Mesenchymal stem cell (in vitro differentiated cells and primary cell): ENCODE measurements around the gene HNMT. TPM values are rescaled to one million over a fixed set of nuclear protein-coding genes. Genes with fewer than 3 reads are reported as not detected.
"Not testable (repeated sequence)": the region's sequence is repeated elsewhere in the genome, so short reads cannot be mapped to it uniquely, and the experiment has no call there.

Experiments
- DNase-seq: peaks from one replicate; pipeline ENCODE4 v3.0.0-alpha.2; 2013
- H2AFZ ChIP-seq: one replicate; pipeline ENCODE4 v1.6.1; 2013; ENCODE audit warnings: low read depth, mild to moderate bottlenecking, control low read depth, inconsistent platforms, low read length, moderate library complexity
- H2AK5ac ChIP-seq: 2 replicates; pipeline ENCODE4 v1.6.1; 2013; ENCODE audit warnings: low read length, moderate library complexity, mild to moderate bottlenecking, inconsistent platforms; ENCODE audit not compliant: severe bottlenecking
- H2BK120ac ChIP-seq: one replicate; pipeline ENCODE4 v1.6.1; 2013; ENCODE audit warnings: low read depth, mild to moderate bottlenecking, inconsistent platforms, low read length, moderate library complexity
- H2BK12ac ChIP-seq, 2 experiments: one replicate each; pipeline ENCODE4 v1.6.1; 2013; ENCODE audit warnings: inconsistent platforms in 2 of 2, low read length in 2 of 2, mild to moderate bottlenecking in 2 of 2, moderate library complexity in 2 of 2, control low read depth in 1 of 2
- H2BK15ac ChIP-seq: one replicate; pipeline ENCODE4 v1.6.1; 2013; ENCODE audit warnings: mild to moderate bottlenecking, low read depth, inconsistent platforms; ENCODE audit not compliant: poor library complexity, severe bottlenecking
- H2BK5ac ChIP-seq: 2 replicates; pipeline ENCODE4 v1.6.1; 2013; ENCODE audit warnings: low read depth, mild to moderate bottlenecking, low read length, control low read depth, inconsistent platforms; ENCODE audit not compliant: poor library complexity, severe bottlenecking
- H3K14ac ChIP-seq, 2 experiments: one replicate each; pipeline ENCODE4 v1.6.1; 2013; ENCODE audit warnings: inconsistent platforms in 2 of 2, low read length in 2 of 2, control low read depth in 1 of 2, mild to moderate bottlenecking in 1 of 2, moderate library complexity in 1 of 2
- H3K18ac ChIP-seq, 2 experiments: one replicate each; pipeline ENCODE4 v1.6.1; 2013; ENCODE audit warnings: inconsistent platforms in 2 of 2, low read length in 2 of 2, control low read depth in 1 of 2, low read depth in 1 of 2, mild to moderate bottlenecking in 1 of 2
- H3K23ac ChIP-seq, 2 experiments: one replicate each; pipeline ENCODE4 v1.6.1; 2013; ENCODE audit warnings: inconsistent platforms in 2 of 2, low read length in 2 of 2, mild to moderate bottlenecking in 2 of 2, moderate library complexity in 2 of 2, control low read depth in 1 of 2
- H3K27ac ChIP-seq: 2 replicates; pipeline ENCODE4 v1.5.1; 2013; ENCODE audit warnings: mild to moderate bottlenecking, moderate library complexity, low read length, control low read depth, inconsistent platforms; ENCODE audit not compliant: poor library complexity, severe bottlenecking
- H3K27me3 ChIP-seq, 2 experiments: 2 replicates each; pipeline versions ENCODE4 v1.6.1 to v1.7.0; 2013; ENCODE audit warnings: low read length in 2 of 2, mild to moderate bottlenecking in 2 of 2, moderate library complexity in 2 of 2, control low read depth in 1 of 2, inconsistent platforms in 1 of 2; ENCODE audit not compliant: control insufficient read depth in 1 of 2, insufficient read depth in 1 of 2
- H3K36me3 ChIP-seq, 2 experiments: 2 replicates each; pipeline versions ENCODE4 v1.6.1 to v1.7.0; 2013; ENCODE audit warnings: low read length in 2 of 2, control low read depth in 1 of 2, inconsistent platforms in 1 of 2, low read depth in 1 of 2, mild to moderate bottlenecking in 1 of 2; ENCODE audit not compliant: insufficient read depth in 2 of 2, control insufficient read depth in 1 of 2
- H3K4ac ChIP-seq, 2 experiments: one replicate each; pipeline ENCODE4 v1.6.1; 2013; ENCODE audit warnings: inconsistent platforms in 2 of 2, low read length in 2 of 2, mild to moderate bottlenecking in 2 of 2, moderate library complexity in 2 of 2, control low read depth in 1 of 2, low read depth in 1 of 2
- H3K4me1 ChIP-seq: 2 replicates; pipeline ENCODE4 v1.6.1; 2013; ENCODE audit warnings: low read depth, low read length, control low read depth; ENCODE audit not compliant: control insufficient read depth, insufficient read depth
- H3K4me2 ChIP-seq: 2 replicates; pipeline ENCODE4 v1.6.1; 2013; ENCODE audit warnings: low read length, mild to moderate bottlenecking, inconsistent platforms; ENCODE audit not compliant: poor library complexity, severe bottlenecking
- H3K4me3 ChIP-seq, 2 experiments: 2 replicates each; pipeline versions ENCODE4 v1.5.1 to v1.7.0; 2013; ENCODE audit warnings: low read length in 2 of 2, mild to moderate bottlenecking in 2 of 2, control low read depth in 1 of 2, low read depth in 1 of 2; ENCODE audit not compliant: insufficient read depth in 1 of 2
- H3K79me1 ChIP-seq: replicated peaks from 2 replicates; pipeline ENCODE4 v1.6.1; 2013; ENCODE audit warnings: mild to moderate bottlenecking, control low read depth, low read length, inconsistent platforms; ENCODE audit not compliant: poor library complexity, severe bottlenecking
- H3K9ac ChIP-seq: 2 replicates; pipeline ENCODE4 v1.7.0; 2013; ENCODE audit warnings: mild to moderate bottlenecking, low read length, moderate library complexity
- H3K9me3 ChIP-seq: 2 replicates; pipeline ENCODE4 v1.7.0; 2013; ENCODE audit warnings: mild to moderate bottlenecking, low read length; ENCODE audit not compliant: control insufficient read depth
- H4K8ac ChIP-seq: one replicate; pipeline ENCODE4 v1.6.1; 2013; ENCODE audit warnings: inconsistent platforms, mild to moderate bottlenecking, low read length, moderate library complexity
- H4K91ac ChIP-seq: one replicate; pipeline ENCODE4 v1.6.1; 2013; ENCODE audit warnings: mild to moderate bottlenecking, low read length, inconsistent platforms
- WGBS: methylation state at CpG from one replicate; pipeline ENCODE4 v1.1.7; 2013; ENCODE audit warnings: mixed read lengths; 5-methylcytosine and 5-hydroxymethylcytosine counted together
- polyA plus RNA-seq, 2 experiments: library from polyadenylated mRNA; stranded (reverse); fragments of 200-250 nt; gene quantifications; one replicate each; pipeline ENCODE4 v1.2.3, GENCODE V29; 2013

Gene HNMT
- 69.7 TPM for polyA plus RNA-seq (2013, experiment 1 of 2)
- polyA plus RNA-seq (2013, experiment 2 of 2): 69.8 TPM

DNA sequence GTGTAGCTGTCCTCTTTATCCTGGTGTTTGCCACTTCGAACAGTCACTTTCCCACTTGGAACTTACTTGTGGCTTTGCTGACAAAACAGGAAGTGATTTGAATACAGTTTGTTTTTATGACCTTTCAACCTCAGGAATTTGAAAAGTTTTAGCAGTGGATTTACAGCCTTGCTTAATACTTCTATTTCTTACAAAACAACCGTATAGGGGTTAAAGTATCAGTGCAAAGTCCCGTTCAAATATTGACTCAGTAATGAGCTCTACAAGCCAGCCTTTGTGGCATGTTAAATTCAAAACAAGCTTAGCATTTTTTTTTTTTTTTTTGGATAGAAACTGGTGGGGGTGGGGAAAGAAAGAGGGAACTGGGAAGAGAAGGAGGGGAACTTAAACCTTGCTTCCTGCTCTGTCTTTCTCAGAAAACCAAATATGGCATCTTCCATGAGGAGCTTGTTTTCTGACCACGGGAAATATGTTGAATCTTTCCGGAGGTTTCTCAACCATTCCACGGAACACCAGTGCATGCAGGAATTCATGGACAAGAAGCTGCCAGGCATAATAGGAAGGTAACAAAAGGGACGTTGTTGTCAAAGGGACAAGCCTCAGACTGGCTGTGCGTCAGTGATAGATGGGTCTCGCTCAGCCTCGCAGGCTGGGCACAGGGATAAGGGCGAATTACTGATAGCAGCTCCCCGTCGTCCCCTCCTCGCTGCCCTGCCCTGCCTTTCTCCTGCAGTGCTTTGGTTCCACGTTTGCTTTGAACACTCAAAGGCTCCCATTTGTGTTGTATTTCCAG, at the start of gene HNMT:
TSS of gene HNMT (plus strand) at position 408 of the 793 bp plus-strand sequence. CDS start at position 427, 19 bp downstream.
- H3K4me3 ChIP-seq: peak within 1 kb of the TSS; percentile 43 to 85
- H3K4ac ChIP-seq: peak within 1 kb of the TSS; percentile 11 to 82
- peak within 1 kb of the TSS in 1 of 2 experiments; percentile 10 for H3K23ac ChIP-seq
- H4K91ac ChIP-seq: peak within 1 kb of the TSS; percentile 87
- H4K8ac ChIP-seq: peak within 1 kb of the TSS; percentile 83
- 2% methylated on average over 13 of the region's 15 CpGs for WGBS
- DNase-seq: peak; percentile 92
- H2AK5ac ChIP-seq: no peak within 1 kb of the TSS
- peaks cover 0 to 10% of the 10 kb centered on the region in 2 experiments for H3K36me3 ChIP-seq
- peak within 1 kb of the TSS; percentile 50 for H2BK120ac ChIP-seq
- H2AFZ ChIP-seq: no peak within 1 kb of the TSS
- H3K4me1 ChIP-seq: no peaks in the 10 kb centered on the region
- peak within 1 kb of the TSS; percentile 60 to 88 for H2BK12ac ChIP-seq
- no peaks in the 10 kb centered on the region for H3K27me3 ChIP-seq
- no peaks in the 10 kb centered on the region for H3K9me3 ChIP-seq
- peak within 1 kb of the TSS; percentile 33 for H3K27ac ChIP-seq
- H3K14ac ChIP-seq: peak within 1 kb of the TSS in 1 of 2 experiments; percentile 85
- peaks cover 1% of the 10 kb centered on the region for H3K79me1 ChIP-seq
- no peak within 1 kb of the TSS for H2BK5ac ChIP-seq
- H3K9ac ChIP-seq: peak within 1 kb of the TSS; percentile 92
- H3K18ac ChIP-seq: peak within 1 kb of the TSS; percentile 84 to 95
- peak within 1 kb of the TSS; percentile 7 for H2BK15ac ChIP-seq
- peak within 1 kb of the TSS; percentile 32 for H3K4me2 ChIP-seq

- no peak for DNase-seq
- Histone ChIP-seq H3K9me3 (no peaks in the 10 kb centered on the region), H2BK120ac (no peak overlapping the region), H3K27me3 (no peaks in the 10 kb centered on the region), H3K23ac (no peak overlapping the region), H3K4me1 (no peaks in the 10 kb centered on the region), H2AK5ac (no peak overlapping the region), H3K18ac (no peak overlapping the region), H2BK15ac (peak overlapping the region; percentile 67), H2AFZ (no peak overlapping the region), H3K9ac (no peak overlapping the region), H3K4me2 (no peak overlapping the region), H3K79me1 (no peaks in the 10 kb centered on the region), H3K4ac (no peak overlapping the region), H3K14ac (no peak overlapping the region), H4K8ac (no peak overlapping the region), H4K91ac (no peak overlapping the region), H2BK12ac (no peak overlapping the region), H3K36me3 (no peaks in the 10 kb centered on the region), H3K4me3 (no peak overlapping the region), H3K27ac (no peak overlapping the region), H2BK5ac (no peak overlapping the region)
- WGBS: 94% methylated on average over 2 of the region's 2 CpGs
These were observed 43.0 kb upstream of the HNMT start for GRCh38 chr2:137921105-137921880.

DNA sequence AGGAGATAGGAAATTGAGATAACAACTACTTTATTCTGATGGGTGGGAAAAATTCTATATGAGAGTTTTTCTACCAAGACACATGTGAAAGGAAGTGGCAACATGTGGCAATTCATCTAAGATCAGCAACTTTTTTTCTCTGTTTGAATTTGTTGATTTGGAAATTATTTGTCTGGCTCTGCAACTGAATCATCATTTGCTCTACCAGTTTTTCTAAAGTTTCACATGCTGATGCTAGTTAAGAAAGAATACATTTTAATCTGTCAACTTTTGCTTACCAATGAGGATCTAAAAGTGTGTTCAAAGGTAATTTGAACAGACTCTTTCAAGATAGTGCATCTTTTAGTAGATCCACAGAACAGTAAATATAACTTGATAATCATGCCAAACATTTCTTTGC, 42.1 kb upstream of the HNMT start:
- H3K9me3 ChIP-seq, H2BK12ac ChIP-seq, H3K27me3 ChIP-seq: not testable (repeated sequence)

DNA sequence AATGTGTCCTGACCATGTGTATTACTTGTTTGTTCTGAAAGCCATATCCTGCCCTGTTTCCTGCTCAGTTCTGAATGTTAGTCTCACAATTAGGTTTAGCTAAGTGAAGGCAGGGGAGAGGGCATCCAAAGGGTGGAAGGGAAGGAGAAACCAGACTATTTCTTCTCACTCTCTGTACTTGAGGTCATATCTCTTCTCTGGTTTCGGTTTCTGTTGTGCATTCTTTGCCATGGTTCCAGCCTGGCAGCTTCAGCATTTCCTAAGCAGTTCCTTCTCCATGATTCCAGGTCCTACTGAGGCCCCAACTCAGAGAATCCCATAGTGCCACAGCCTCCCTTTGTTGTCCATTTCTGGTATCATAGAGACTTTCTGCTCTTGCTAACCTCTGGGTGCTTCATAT, 40.3 kb upstream of the HNMT start:
- no peak overlapping the region for H3K9ac ChIP-seq
- peak; percentile 44 for DNase-seq
- WGBS: 95% methylated on average over 1 of the region's 1 CpG
- no peak overlapping the region for H2BK5ac ChIP-seq
- H3K4me2 ChIP-seq: no peak overlapping the region
- H3K4ac ChIP-seq: no peak overlapping the region
- no peak overlapping the region for H2BK15ac ChIP-seq
- no peaks in the 10 kb centered on the region for H3K27me3 ChIP-seq
- no peak overlapping the region for H2AFZ ChIP-seq
- H4K8ac ChIP-seq: no peak overlapping the region
- H3K4me1 ChIP-seq: no peaks in the 10 kb centered on the region
- H2BK12ac ChIP-seq: peak overlapping the region in 1 of 2 experiments; percentile 63
- H3K79me1 ChIP-seq: no peaks in the 10 kb centered on the region
- no peak overlapping the region for H3K18ac ChIP-seq
- H3K23ac ChIP-seq: no peak overlapping the region
- no peak overlapping the region for H3K14ac ChIP-seq
- H2BK120ac ChIP-seq: no peak overlapping the region
- H3K4me3 ChIP-seq: no peak overlapping the region
- no peaks in the 10 kb centered on the region for H3K36me3 ChIP-seq
- H2AK5ac ChIP-seq: no peak overlapping the region
- H3K27ac ChIP-seq: no peak overlapping the region
- H4K91ac ChIP-seq: no peak overlapping the region
- no peaks in the 10 kb centered on the region for H3K9me3 ChIP-seq

More for the DNA sequence above, 42.1 kb upstream of the HNMT start:
- H3K4me2 ChIP-seq, H3K4me1 ChIP-seq, H3K14ac ChIP-seq, H3K9ac ChIP-seq, H3K18ac ChIP-seq, H4K8ac ChIP-seq, H3K36me3 ChIP-seq, H3K23ac ChIP-seq, H2BK15ac ChIP-seq, H3K4ac ChIP-seq, H2AFZ ChIP-seq, H2BK5ac ChIP-seq, H3K27ac ChIP-seq, H2AK5ac ChIP-seq, H3K4me3 ChIP-seq, H2BK120ac ChIP-seq, H4K91ac ChIP-seq, H3K79me1 ChIP-seq, DNase-seq: not testable (repeated sequence)
